Tibial nerve (tissue), 4 donors: ENCODE data around the gene PCBD1.

ENCODE experiments used
- EP300 ChIP-seq, 2 donors: sonication (generic); formaldehyde crosslinking; IDR thresholded peaks; one replicate each; pipeline ENCODE4 v1.6.1; 2017; ENCODE audit warnings: antibody characterized with exemption in 2 of 2, mild to moderate bottlenecking in 1 of 2
- POLR2A ChIP-seq, 2 donors: fragments of 450-650 bp; IDR thresholded peaks; one replicate each; pipeline ENCODE4 v1.6.1; 2017; ENCODE audit warnings: antibody characterized with exemption in 2 of 2, mild to moderate bottlenecking in 2 of 2, moderate library complexity in 2 of 2
- TF ChIP-seq, protein P1 (sequence below), 5 experiments: fragments of 200-600 bp in 3 of 5; fragments of 450-650 bp in 2 of 5; sonication (generic) in 3 of 5; IDR thresholded peaks; one replicate each; pipeline ENCODE4 v1.5.1; 2016 to 2019; ENCODE audit warnings: antibody characterized with exemption in 5 of 5, mild to moderate bottlenecking in 3 of 5, moderate library complexity in 2 of 5

DNA sequence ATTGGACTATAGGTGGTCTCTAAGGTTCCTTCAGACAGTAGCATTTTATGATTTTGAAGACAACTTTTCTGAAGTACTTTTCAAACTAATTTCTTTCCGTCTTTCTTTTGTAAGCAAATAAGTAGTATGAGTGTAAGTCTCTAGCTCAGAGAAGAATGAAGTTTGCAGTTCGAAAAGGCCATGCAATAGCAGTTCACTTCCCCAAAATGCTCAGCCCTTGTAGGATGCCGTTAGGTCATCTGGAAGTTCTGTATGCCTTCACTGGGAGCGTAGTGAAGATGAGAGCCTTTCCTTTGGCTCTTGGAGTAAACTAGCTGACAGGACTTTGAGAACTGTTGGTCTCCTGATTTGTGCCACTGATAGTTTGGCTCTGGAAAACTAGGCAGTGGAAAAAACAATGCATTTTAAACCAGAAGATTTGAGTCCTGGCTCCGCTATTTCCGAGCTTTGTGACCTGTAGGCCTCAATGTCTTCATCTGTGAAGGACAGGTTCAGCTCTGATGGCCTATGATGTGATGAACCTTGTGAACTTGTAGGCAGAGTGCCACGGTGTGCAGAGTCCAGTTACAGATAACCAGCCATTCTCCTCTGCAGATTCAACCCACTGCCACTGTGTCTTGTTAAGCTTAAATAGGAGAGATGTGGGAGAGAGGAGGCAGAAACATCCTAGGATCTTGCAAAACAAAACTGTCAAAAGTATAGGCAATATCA, 53.8 kb downstream of the PCBD1 start:
- no peak for TF ChIP-seq POLR2A (IDR thresholded peaks at IDR 0.05)
- TF ChIP-seq, protein P1, sequence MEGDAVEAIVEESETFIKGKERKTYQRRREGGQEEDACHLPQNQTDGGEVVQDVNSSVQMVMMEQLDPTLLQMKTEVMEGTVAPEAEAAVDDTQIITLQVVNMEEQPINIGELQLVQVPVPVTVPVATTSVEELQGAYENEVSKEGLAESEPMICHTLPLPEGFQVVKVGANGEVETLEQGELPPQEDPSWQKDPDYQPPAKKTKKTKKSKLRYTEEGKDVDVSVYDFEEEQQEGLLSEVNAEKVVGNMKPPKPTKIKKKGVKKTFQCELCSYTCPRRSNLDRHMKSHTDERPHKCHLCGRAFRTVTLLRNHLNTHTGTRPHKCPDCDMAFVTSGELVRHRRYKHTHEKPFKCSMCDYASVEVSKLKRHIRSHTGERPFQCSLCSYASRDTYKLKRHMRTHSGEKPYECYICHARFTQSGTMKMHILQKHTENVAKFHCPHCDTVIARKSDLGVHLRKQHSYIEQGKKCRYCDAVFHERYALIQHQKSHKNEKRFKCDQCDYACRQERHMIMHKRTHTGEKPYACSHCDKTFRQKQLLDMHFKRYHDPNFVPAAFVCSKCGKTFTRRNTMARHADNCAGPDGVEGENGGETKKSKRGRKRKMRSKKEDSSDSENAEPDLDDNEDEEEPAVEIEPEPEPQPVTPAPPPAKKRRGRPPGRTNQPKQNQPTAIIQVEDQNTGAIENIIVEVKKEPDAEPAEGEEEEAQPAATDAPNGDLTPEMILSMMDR (IDR thresholded peaks at IDR 0.05): no peak
- no peak for TF ChIP-seq EP300 (IDR thresholded peaks at IDR 0.05)
